MM.1S (cell line): ENCODE measurements around the gene TMOD1.

Experiments used
- EZH2 ChIP-seq: fragments of 300-600 bp; sonication (generic); optimal IDR thresholded peaks from 2 replicates; pipeline ENCODE3; 2017; ENCODE audit warnings: low read depth, mild to moderate bottlenecking, antibody characterized with exemption, low read length, mixed read lengths
- EZH2phosphoT487 ChIP-seq: fragments of 300-600 bp; sonication (generic); IDR thresholded peaks from 2 replicates; pipeline ENCODE4 v1.6.1; 2018; ENCODE audit warnings: antibody characterized with exemption, low read length

- no peak for TF ChIP-seq EZH2phosphoT487
- TF ChIP-seq EZH2: no peak
These were observed 53.2 kb downstream of the TMOD1 start for GRCh38 chr9:97554566-97555075.
